ENCODE measurements around the gene CCDC178. TPM values are rescaled to one million over a fixed set of nuclear protein-coding genes. Genes with fewer than 3 reads are reported as not detected.

The CCDC178 gene
- total RNA-seq, 1 donor from 2014 or later = 0.27 TPM

- H3K4me3 ChIP-seq = no peak overlapping the region
- intact Hi-C loops (cut with micrococcal nuclease) = no loop called here
- TF ChIP-seq CTCF (IDR thresholded peaks at IDR 0.05; ENCODE audit: borderline replicate concordance) = no peak
- no peaks in the 10 kb centered on the region for H3K4me1 ChIP-seq
- DNase-seq = no peak
- H3K27ac ChIP-seq (replicated peaks) = no peak overlapping the region
- H3K9me3 ChIP-seq (replicated peaks) = no peaks in the 10 kb centered on the region
- H3K27me3 ChIP-seq (ENCODE audit: low read depth) = no peaks in the 10 kb centered on the region
- H3K36me3 ChIP-seq = no peaks in the 10 kb centered on the region
Observed at GRCh38 chr18:32937066-32937465, 503.5 kb downstream of the CCDC178 start.

- no peak for DNase-seq
Observed at GRCh38 chr18:32934201-32934600, 506.3 kb downstream of the CCDC178 start.

GRCh38 chr18:32930695-32931301 is 509.7 kb downstream of the CCDC178 start:
- H3K27ac ChIP-seq (replicated peaks) = no peak overlapping the region
- DNase-seq = no peak
- H3K4me3 ChIP-seq = no peak overlapping the region
- no peaks in the 10 kb centered on the region for H3K36me3 ChIP-seq
- peak; percentile 40 for TF ChIP-seq CTCF (IDR thresholded peaks at IDR 0.05; ENCODE audit: borderline replicate concordance)
- H3K27me3 ChIP-seq (ENCODE audit: low read depth) = no peaks in the 10 kb centered on the region
- H3K9me3 ChIP-seq (replicated peaks) = no peaks in the 10 kb centered on the region
- intact Hi-C loops (cut with micrococcal nuclease) = no loop called here
- H3K4me1 ChIP-seq = no peaks in the 10 kb centered on the region

More at GRCh38 chr18:32934201-32934600, 506.3 kb downstream of the CCDC178 start:
- intact Hi-C loops (cut with micrococcal nuclease) = no loop called here
- Histone ChIP-seq H3K36me3 (no peaks in the 10 kb centered on the region), H3K9me3 (replicated peaks) (no peaks in the 10 kb centered on the region), H3K27me3 (ENCODE audit: low read depth) (no peaks in the 10 kb centered on the region), H3K4me1 (no peaks in the 10 kb centered on the region), H3K4me3 (no peak overlapping the region), H3K27ac (replicated peaks) (no peak overlapping the region)
- TF ChIP-seq CTCF (IDR thresholded peaks at IDR 0.05; ENCODE audit: borderline replicate concordance) = no peak

- Histone ChIP-seq H3K9me3 (replicated peaks) (no peaks in the 10 kb centered on the region), H3K36me3 (no peaks in the 10 kb centered on the region), H3K27ac (replicated peaks) (no peak overlapping the region), H3K27me3 (ENCODE audit: low read depth) (no peaks in the 10 kb centered on the region), H3K4me1 (no peaks in the 10 kb centered on the region), H3K4me3 (no peak overlapping the region)
- TF ChIP-seq CTCF (IDR thresholded peaks at IDR 0.05; ENCODE audit: borderline replicate concordance) = no peak
- intact Hi-C loops (cut with micrococcal nuclease) = no loop called here
- DNase-seq = no peak
Observed at GRCh38 chr18:32929213-32929612, 511.3 kb downstream of the CCDC178 start.

GRCh38 chr18:32922951-32923430 is 517.5 kb downstream of the CCDC178 start:
- TF ChIP-seq CTCF (IDR thresholded peaks at IDR 0.05; ENCODE audit: borderline replicate concordance) = no peak
- no peak overlapping the region for H3K27ac ChIP-seq (replicated peaks)
- H3K4me1 ChIP-seq = no peaks in the 10 kb centered on the region
- H3K9me3 ChIP-seq (replicated peaks) = no peaks in the 10 kb centered on the region
- intact Hi-C loops (cut with micrococcal nuclease) = no loop called here
- no peak overlapping the region for H3K4me3 ChIP-seq
- no peak for DNase-seq
- no peaks in the 10 kb centered on the region for H3K27me3 ChIP-seq (ENCODE audit: low read depth)
- H3K36me3 ChIP-seq = no peaks in the 10 kb centered on the region
